Esophagus muscularis mucosa (tissue), 4 donors: ENCODE data around the gene GATB. TPM values are rescaled to one million over a fixed set of nuclear protein-coding genes. Genes with fewer than 3 reads are reported as not detected.

Experiments
- DNase-seq: peaks from one replicate; pipeline ENCODE4 v3.0.0-alpha.2; 2017; ENCODE audit errors: extremely low spot score
- H3K27ac ChIP-seq, 4 donors: fragments of 200-600 bp; sonication (generic); replicated peaks in 1 of 4; 1 replicate in 3 of 4; 2 replicates in 1 of 4; pipeline ENCODE4 v1.5.1; 2016 to 2019; ENCODE audit warnings: mild to moderate bottlenecking in 1 of 4
- H3K27me3 ChIP-seq, 4 donors: fragments of 200-600 bp; sonication (generic); one replicate each; pipeline versions ENCODE4 v1.5.1 to v1.6.0; 2016 to 2019
- H3K36me3 ChIP-seq, 4 donors: fragments of 200-600 bp; sonication (generic); one replicate each; pipeline ENCODE4 v1.5.1; 2016 to 2019
- H3K4me1 ChIP-seq, 4 donors: fragments of 200-600 bp; sonication (generic); one replicate each; pipeline ENCODE4 v1.5.1; 2016 to 2019
- H3K4me3 ChIP-seq, 4 donors: fragments of 200-600 bp; sonication (generic); 1 replicate in 2 of 4; 2 replicates in 2 of 4; pipeline ENCODE4 v1.5.1; 2016 to 2019; ENCODE audit warnings: mild to moderate bottlenecking in 4 of 4, moderate library complexity in 1 of 4
- H3K9me3 ChIP-seq, 4 donors: fragments of 200-600 bp; sonication (generic); 1 replicate in 3 of 4; 2 replicates in 1 of 4; pipeline ENCODE4 v1.5.1; 2016 to 2019
- EP300 ChIP-seq: sonication (generic); formaldehyde crosslinking; IDR thresholded peaks from one replicate; pipeline ENCODE4 v1.6.1; 2017; ENCODE audit warnings: antibody characterized with exemption
- POLR2A ChIP-seq: fragments of 450-650 bp; IDR thresholded peaks from one replicate; pipeline ENCODE4 v1.6.1; 2017; ENCODE audit warnings: antibody characterized with exemption, moderate library complexity, mild to moderate bottlenecking, low read depth
- POLR2AphosphoS5 ChIP-seq, 2 donors: sonication (generic); formaldehyde crosslinking; IDR thresholded peaks; one replicate each; pipeline ENCODE4 v1.6.1; 2017; ENCODE audit warnings: antibody characterized with exemption in 2 of 2
- WGBS: methylation state at CpG from one replicate; pipeline ENCODE4 v1.1.5; 2018; 5-methylcytosine and 5-hydroxymethylcytosine counted together
- intact Hi-C: fragments of 100-400 bp; cut with DNase I; formaldehyde crosslinking; loops from one replicate; pipeline ENCODE4 v1.15.1; 2023
- total RNA-seq, 4 donors: library from RNA; depleted of rRNA; stranded (reverse); fragments of >200 nt; gene quantifications; one replicate each; pipeline versions ENCODE4 v1.1.0 to v1.2.1, GENCODE V29; 2016
- TF ChIP-seq, protein P1 (sequence below), 3 experiments: fragments of 200-600 bp in 2 of 3; fragments of 450-650 bp in 1 of 3; sonication (generic) in 2 of 3; IDR thresholded peaks; one replicate each; pipeline ENCODE4 v1.5.1; 2017 to 2019; ENCODE audit warnings: antibody characterized with exemption in 3 of 3, mild to moderate bottlenecking in 2 of 3, moderate library complexity in 1 of 3

GATB gene
- total RNA-seq, 4 donors from 2014 or later = 12.4 to 19.9 (median 16.4) TPM

DNA sequence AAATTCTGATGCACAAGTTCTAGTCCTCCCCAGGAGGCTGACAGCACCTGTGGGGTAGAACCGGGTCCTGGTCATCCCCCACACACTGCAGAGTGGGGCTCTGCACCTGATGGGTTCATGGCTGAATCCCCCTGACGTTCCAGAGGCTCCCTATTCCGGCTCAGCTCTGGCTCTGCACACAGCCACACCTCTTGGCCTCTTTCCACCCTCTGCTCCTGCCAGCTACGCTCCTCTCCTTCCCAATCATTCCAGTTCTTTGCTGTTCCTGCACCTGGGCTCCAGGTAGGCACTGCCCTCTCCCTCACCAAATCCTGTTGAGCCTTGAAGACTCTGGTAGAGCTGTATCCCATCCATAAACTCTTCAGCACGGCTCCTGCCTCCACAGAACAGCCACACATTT, 75.5 kb downstream of the GATB start:
- Histone ChIP-seq H3K4me3 (no peak overlapping the region), H3K27me3 (no peaks in the 10 kb centered on the region), H3K9me3 (no peaks in the 10 kb centered on the region), H3K36me3 (peaks cover 0 to 9% (median 2%) of the 10 kb centered on the region in 4 donors), H3K27ac (no peak overlapping the region), H3K4me1 (peaks cover 44 to 56% (median 47%) of the 10 kb centered on the region in 4 donors)
- WGBS = 81% methylated on average over 5 of the region's 5 CpGs
- intact Hi-C loops = no loop called here
- no peak for TF ChIP-seq EP300
- no peak for TF ChIP-seq POLR2A
- TF ChIP-seq, protein P1, sequence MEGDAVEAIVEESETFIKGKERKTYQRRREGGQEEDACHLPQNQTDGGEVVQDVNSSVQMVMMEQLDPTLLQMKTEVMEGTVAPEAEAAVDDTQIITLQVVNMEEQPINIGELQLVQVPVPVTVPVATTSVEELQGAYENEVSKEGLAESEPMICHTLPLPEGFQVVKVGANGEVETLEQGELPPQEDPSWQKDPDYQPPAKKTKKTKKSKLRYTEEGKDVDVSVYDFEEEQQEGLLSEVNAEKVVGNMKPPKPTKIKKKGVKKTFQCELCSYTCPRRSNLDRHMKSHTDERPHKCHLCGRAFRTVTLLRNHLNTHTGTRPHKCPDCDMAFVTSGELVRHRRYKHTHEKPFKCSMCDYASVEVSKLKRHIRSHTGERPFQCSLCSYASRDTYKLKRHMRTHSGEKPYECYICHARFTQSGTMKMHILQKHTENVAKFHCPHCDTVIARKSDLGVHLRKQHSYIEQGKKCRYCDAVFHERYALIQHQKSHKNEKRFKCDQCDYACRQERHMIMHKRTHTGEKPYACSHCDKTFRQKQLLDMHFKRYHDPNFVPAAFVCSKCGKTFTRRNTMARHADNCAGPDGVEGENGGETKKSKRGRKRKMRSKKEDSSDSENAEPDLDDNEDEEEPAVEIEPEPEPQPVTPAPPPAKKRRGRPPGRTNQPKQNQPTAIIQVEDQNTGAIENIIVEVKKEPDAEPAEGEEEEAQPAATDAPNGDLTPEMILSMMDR (IDR thresholded peaks at IDR 0.05) = no peak
- DNase-seq = no peak

DNA sequence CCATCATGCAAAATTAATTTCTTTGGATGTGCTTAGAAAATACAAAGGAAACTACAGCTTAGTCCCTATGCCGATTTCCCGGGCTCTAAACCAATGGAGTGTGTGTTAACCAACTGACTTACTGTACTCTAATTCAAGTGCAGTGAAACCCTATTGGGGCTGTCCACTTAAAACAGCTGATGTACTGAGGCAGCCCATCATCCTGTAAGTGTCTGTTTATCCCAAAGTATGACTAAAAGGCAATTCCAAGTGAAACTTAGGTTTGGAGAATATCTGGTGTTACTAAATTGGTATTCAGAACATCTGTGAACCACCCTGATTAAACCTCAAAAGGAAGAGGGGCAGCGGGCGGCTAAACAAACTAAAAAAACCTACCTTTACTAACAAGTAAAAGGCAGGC, 79.7 kb downstream of the GATB start:
- intact Hi-C loops = no loop called here
- no peaks in the 10 kb centered on the region for H3K9me3 ChIP-seq
- DNase-seq = no peak
- H3K27me3 ChIP-seq = no peaks in the 10 kb centered on the region
- H3K27ac ChIP-seq = no peak overlapping the region
- H3K36me3 ChIP-seq = peaks cover 0 to 11% (median 4%) of the 10 kb centered on the region in 4 donors
- no peak overlapping the region for H3K4me3 ChIP-seq
- 97% methylated on average over 4 of the region's 4 CpGs for WGBS
- H3K4me1 ChIP-seq = peaks cover 2 to 14% (median 5%) of the 10 kb centered on the region in 4 donors
- no peak for TF ChIP-seq POLR2A
- TF ChIP-seq, protein P1 (IDR thresholded peaks at IDR 0.05) = no peak

DNA sequence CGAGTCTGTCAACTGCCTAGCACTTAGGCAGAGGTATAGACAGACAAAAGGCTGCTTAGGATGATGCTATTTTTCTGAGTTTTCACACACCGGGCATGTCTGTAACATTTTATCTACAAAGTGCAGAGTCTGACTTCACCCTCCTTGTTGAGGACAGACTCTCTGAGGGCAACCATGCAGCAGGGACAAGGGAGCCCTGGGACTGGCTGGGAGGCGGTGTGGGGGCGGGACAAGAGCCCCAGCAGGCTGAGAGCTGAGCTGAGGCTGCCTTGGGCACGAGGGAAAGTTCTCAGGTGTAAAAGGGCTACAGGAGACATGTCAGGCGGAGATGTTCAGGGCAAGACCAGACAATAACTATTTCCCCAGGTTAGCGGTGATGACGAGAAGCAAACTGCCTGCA, 81.6 kb downstream of the GATB start:
- no peak for TF ChIP-seq POLR2A
- TF ChIP-seq POLR2AphosphoS5 (IDR thresholded peaks at IDR 0.05) = no peak
- TF ChIP-seq EP300 = no peak
- TF ChIP-seq, protein P1 (IDR thresholded peaks at IDR 0.05) = no peak
- DNase-seq = no peak
- WGBS = 94% methylated on average over 8 of the region's 8 CpGs
- no peaks in the 10 kb centered on the region for H3K27me3 ChIP-seq
- no peaks in the 10 kb centered on the region for H3K9me3 ChIP-seq
- intact Hi-C loops = loop anchor here (5.0 kb wide), 1 partner anchor 83 kb away; the partner anchor contains the start of gene GATB
- H3K4me3 ChIP-seq = no peak overlapping the region
- no peak overlapping the region for H3K27ac ChIP-seq
- peaks cover 0 to 11% (median 4%) of the 10 kb centered on the region in 4 donors for H3K36me3 ChIP-seq
- H3K4me1 ChIP-seq = peaks cover 8 to 16% (median 10%) of the 10 kb centered on the region in 4 donors

DNA sequence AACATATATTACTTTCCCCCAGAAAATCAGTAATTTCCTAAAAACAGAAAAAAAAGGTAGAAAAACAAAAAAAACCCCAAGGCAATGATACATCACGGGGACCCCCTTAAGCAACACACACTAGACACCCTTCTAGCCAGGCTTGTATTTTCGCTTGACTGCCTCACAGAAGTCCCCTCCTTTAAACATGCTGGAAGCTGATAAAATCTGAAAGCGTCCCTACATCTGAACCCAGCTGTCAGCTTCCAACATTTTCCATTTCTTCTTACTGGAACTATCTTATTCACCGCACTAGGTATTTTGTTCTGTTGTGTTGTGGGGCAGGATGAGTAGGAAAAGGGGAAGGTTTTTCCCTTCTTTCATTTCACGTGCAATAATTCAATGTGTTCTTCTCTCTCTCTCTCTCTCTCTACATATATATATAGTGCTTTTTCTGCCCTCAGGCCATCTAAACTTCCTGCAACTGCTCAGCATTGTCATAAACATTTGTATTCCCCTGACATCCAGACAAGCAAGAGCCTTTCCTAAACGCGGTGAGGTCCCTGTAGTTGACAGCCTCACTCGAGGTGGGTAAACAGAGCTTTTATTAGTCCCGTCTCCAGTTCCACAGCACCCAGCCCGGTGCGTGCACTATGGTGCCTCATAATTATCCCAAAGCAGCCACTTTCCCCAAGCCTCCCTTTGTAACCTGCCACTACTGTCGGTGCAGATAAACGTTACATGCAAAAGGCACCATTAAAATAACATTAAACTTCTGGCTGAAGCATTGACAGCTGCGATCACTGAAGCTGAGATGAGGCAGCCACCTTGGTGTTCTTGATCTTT, 82.5 kb downstream of the GATB start:
- WGBS = 81% methylated on average over 14 of the region's 14 CpGs
- TF ChIP-seq POLR2AphosphoS5 (IDR thresholded peaks at IDR 0.05) (no peak), POLR2A (no peak), EP300 (no peak)
- TF ChIP-seq, protein P1 (IDR thresholded peaks at IDR 0.05) = no peak
- no peak overlapping the region for H3K4me3 ChIP-seq
- DNase-seq = no peak
- peaks cover 0 to 8% (median 4%) of the 10 kb centered on the region in 4 donors for H3K36me3 ChIP-seq
- no peaks in the 10 kb centered on the region for H3K9me3 ChIP-seq
- no peak overlapping the region for H3K27ac ChIP-seq
- intact Hi-C loops = loop anchor here (5.0 kb wide), 1 partner anchor 84 kb away; the partner anchor contains the start of gene GATB
- H3K4me1 ChIP-seq = peaks cover 13 to 25% (median 15%) of the 10 kb centered on the region in 4 donors
- H3K27me3 ChIP-seq = no peaks in the 10 kb centered on the region
